Measurements from ENCODE around the gene IGF2R.

DNA sequence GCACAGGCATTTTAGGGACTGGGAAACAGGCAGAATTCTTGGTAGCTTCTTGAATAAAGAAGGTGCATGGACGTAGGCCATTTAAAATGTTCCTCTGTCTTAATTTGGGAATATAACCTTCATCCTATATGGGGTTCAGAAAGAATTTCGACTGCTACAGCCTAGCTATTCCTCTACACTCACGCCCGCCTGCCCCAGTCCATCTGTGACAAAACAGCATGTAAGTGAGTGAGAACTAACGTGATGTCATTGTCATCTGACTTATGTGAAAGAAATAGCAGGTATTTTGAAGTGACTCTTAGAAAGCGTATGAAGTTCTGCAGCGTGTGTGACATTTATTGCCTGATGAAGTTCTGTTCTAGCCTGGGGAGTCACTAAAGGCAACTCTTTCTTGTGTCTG is 100.6 kb downstream of the IGF2R start:
- TF ChIP-seq, protein P1, sequence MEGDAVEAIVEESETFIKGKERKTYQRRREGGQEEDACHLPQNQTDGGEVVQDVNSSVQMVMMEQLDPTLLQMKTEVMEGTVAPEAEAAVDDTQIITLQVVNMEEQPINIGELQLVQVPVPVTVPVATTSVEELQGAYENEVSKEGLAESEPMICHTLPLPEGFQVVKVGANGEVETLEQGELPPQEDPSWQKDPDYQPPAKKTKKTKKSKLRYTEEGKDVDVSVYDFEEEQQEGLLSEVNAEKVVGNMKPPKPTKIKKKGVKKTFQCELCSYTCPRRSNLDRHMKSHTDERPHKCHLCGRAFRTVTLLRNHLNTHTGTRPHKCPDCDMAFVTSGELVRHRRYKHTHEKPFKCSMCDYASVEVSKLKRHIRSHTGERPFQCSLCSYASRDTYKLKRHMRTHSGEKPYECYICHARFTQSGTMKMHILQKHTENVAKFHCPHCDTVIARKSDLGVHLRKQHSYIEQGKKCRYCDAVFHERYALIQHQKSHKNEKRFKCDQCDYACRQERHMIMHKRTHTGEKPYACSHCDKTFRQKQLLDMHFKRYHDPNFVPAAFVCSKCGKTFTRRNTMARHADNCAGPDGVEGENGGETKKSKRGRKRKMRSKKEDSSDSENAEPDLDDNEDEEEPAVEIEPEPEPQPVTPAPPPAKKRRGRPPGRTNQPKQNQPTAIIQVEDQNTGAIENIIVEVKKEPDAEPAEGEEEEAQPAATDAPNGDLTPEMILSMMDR (conservative IDR thresholded peaks at IDR 0.05; ENCODE audit: low read length): no peak
- no peak for TF ChIP-seq EZH2phosphoT487 (IDR thresholded peaks at IDR 0.05; ENCODE audit: borderline replicate concordance, low read depth, low read length)
